ENCODE results near the gene C1orf174.
A peak's percentile ranks its signal among the peaks of the same experiment; 100 is the strongest.

C1orf174 gene

GRCh38 chr1:3869751-3870301 lies 30.2 kb downstream of the C1orf174 start:
- Histone ChIP-seq H2BK5ac (ENCODE audit: low read depth, low read length, poor library complexity) (no peak overlapping the region), H4K8ac (ENCODE audit: low read depth, low read length) (no peak overlapping the region), H3K36me3 (ENCODE audit: control insufficient read depth in 1 of 2, insufficient read depth in 2 of 2, low read length in 2 of 2) (peaks cover 0 to 12% of the 10 kb centered on the region in 2 experiments), H4K12ac (ENCODE audit: low read depth, low read length) (no peak overlapping the region), H3K9ac (ENCODE audit: low read length) (no peak overlapping the region), H2BK12ac (ENCODE audit: low read length) (no peak overlapping the region), H3K4me3 (ENCODE audit: low read depth, low read length) (no peak overlapping the region), H4K91ac (ENCODE audit: low read depth, low read length) (peak overlapping the region; percentile 25), H3K4me2 (ENCODE audit: low read length) (no peak overlapping the region), H3K4ac (ENCODE audit: low read depth, low read length) (no peak overlapping the region), H3K27me3 (ENCODE audit: insufficient read depth, low read length) (no peaks in the 10 kb centered on the region), H2AFZ (ENCODE audit: insufficient read depth, low read length, poor library complexity) (no peak overlapping the region), H3K4me1 (ENCODE audit: control insufficient read depth in 1 of 2, insufficient read depth in 2 of 2, low read length in 2 of 2) (peaks cover 8 to 15% of the 10 kb centered on the region in 2 experiments), H2BK120ac (ENCODE audit: insufficient read depth, low read length, poor library complexity) (no peak overlapping the region), H3K27ac (ENCODE audit: low read depth, low read length) (no peak overlapping the region), H3K23ac (ENCODE audit: low read length) (no peak overlapping the region), H3K18ac (ENCODE audit: low read length) (no peak overlapping the region), H2AK5ac (ENCODE audit: low read length) (no peak overlapping the region), H3K9me3 (ENCODE audit: insufficient read depth, low read depth, low read length) (peaks cover 10% of the 10 kb centered on the region), H3K79me1 (ENCODE audit: low read length) (no peaks in the 10 kb centered on the region), H3K79me2 (ENCODE audit: control insufficient read depth, insufficient read depth, low read length, poor library complexity) (no peaks in the 10 kb centered on the region), H3K14ac (ENCODE audit: low read length) (no peak overlapping the region)
- WGBS (ENCODE audit: extremely low coverage, insufficient coverage, insufficient read length): no CpG with 5 or more reads among the region's 18 CpGs
- peak; percentile 99 to 100 for DNase-seq

GRCh38 chr1:3868464-3869006 lies 31.5 kb downstream of the C1orf174 start:
- H2AK5ac ChIP-seq (ENCODE audit: low read length): no peak overlapping the region
- H2BK5ac ChIP-seq (ENCODE audit: low read depth, low read length, poor library complexity): no peak overlapping the region
- no peaks in the 10 kb centered on the region for H3K27me3 ChIP-seq (ENCODE audit: insufficient read depth, low read length)
- H3K4me2 ChIP-seq (ENCODE audit: low read length): no peak overlapping the region
- H3K4me3 ChIP-seq (ENCODE audit: low read depth, low read length): peak overlapping the region; percentile 51
- H3K4ac ChIP-seq (ENCODE audit: low read depth, low read length): no peak overlapping the region
- H4K12ac ChIP-seq (ENCODE audit: low read depth, low read length): no peak overlapping the region
- no peak overlapping the region for H2BK12ac ChIP-seq (ENCODE audit: low read length)
- H3K79me2 ChIP-seq (ENCODE audit: control insufficient read depth, insufficient read depth, low read length, poor library complexity): no peaks in the 10 kb centered on the region
- no peak overlapping the region for H4K91ac ChIP-seq (ENCODE audit: low read depth, low read length)
- H3K79me1 ChIP-seq (ENCODE audit: low read length): no peaks in the 10 kb centered on the region
- H3K9me3 ChIP-seq (ENCODE audit: insufficient read depth, low read depth, low read length): peaks cover 5% of the 10 kb centered on the region
- no peak overlapping the region for H3K27ac ChIP-seq (ENCODE audit: low read depth, low read length)
- DNase-seq: peak in 1 of 2 donors; percentile 5
- no peak overlapping the region for H4K8ac ChIP-seq (ENCODE audit: low read depth, low read length)
- WGBS (ENCODE audit: extremely low coverage, insufficient coverage, insufficient read length): no CpG with 5 or more reads among the region's 13 CpGs
- no peak overlapping the region for H2AFZ ChIP-seq (ENCODE audit: insufficient read depth, low read length, poor library complexity)
- no peak overlapping the region for H3K23ac ChIP-seq (ENCODE audit: low read length)
- H3K9ac ChIP-seq (ENCODE audit: low read length): no peak overlapping the region
- no peak overlapping the region for H3K18ac ChIP-seq (ENCODE audit: low read length)
- H3K36me3 ChIP-seq (ENCODE audit: control insufficient read depth in 1 of 2, insufficient read depth in 2 of 2, low read length in 2 of 2): peaks cover 0 to 6% of the 10 kb centered on the region in 2 experiments
- peaks cover 8 to 15% of the 10 kb centered on the region in 2 experiments for H3K4me1 ChIP-seq (ENCODE audit: control insufficient read depth in 1 of 2, insufficient read depth in 2 of 2, low read length in 2 of 2)
- H2BK120ac ChIP-seq (ENCODE audit: insufficient read depth, low read length, poor library complexity): no peak overlapping the region
- H3K14ac ChIP-seq (ENCODE audit: low read length): no peak overlapping the region

GRCh38 chr1:3865606-3866160 lies 34.4 kb downstream of the C1orf174 start:
- Histone ChIP-seq H4K12ac (ENCODE audit: low read depth, low read length) (no peak overlapping the region), H3K18ac (ENCODE audit: low read length) (no peak overlapping the region), H3K4me1 (ENCODE audit: control insufficient read depth in 1 of 2, insufficient read depth in 2 of 2, low read length in 2 of 2) (peaks cover 8 to 12% of the 10 kb centered on the region in 2 experiments), H3K9me3 (ENCODE audit: insufficient read depth, low read depth, low read length) (peaks cover 5% of the 10 kb centered on the region), H3K79me1 (ENCODE audit: low read length) (no peaks in the 10 kb centered on the region), H2BK5ac (ENCODE audit: low read depth, low read length, poor library complexity) (no peak overlapping the region), H2AFZ (ENCODE audit: insufficient read depth, low read length, poor library complexity) (no peak overlapping the region), H2BK120ac (ENCODE audit: insufficient read depth, low read length, poor library complexity) (no peak overlapping the region), H3K4me2 (ENCODE audit: low read length) (no peak overlapping the region), H3K36me3 (ENCODE audit: control insufficient read depth in 1 of 2, insufficient read depth in 2 of 2, low read length in 2 of 2) (peaks cover 0 to 2% of the 10 kb centered on the region in 2 experiments), H2AK5ac (ENCODE audit: low read length) (no peak overlapping the region), H2BK12ac (ENCODE audit: low read length) (no peak overlapping the region), H4K8ac (ENCODE audit: low read depth, low read length) (no peak overlapping the region), H3K4me3 (ENCODE audit: low read depth, low read length) (no peak overlapping the region), H4K91ac (ENCODE audit: low read depth, low read length) (no peak overlapping the region), H3K14ac (ENCODE audit: low read length) (no peak overlapping the region), H3K27ac (ENCODE audit: low read depth, low read length) (no peak overlapping the region), H3K79me2 (ENCODE audit: control insufficient read depth, insufficient read depth, low read length, poor library complexity) (no peaks in the 10 kb centered on the region), H3K9ac (ENCODE audit: low read length) (no peak overlapping the region), H3K4ac (ENCODE audit: low read depth, low read length) (no peak overlapping the region), H3K23ac (ENCODE audit: low read length) (no peak overlapping the region), H3K27me3 (ENCODE audit: insufficient read depth, low read length) (no peaks in the 10 kb centered on the region)
- no CpG with 5 or more reads among the region's 18 CpGs for WGBS (ENCODE audit: extremely low coverage, insufficient coverage, insufficient read length)
- no peak for DNase-seq

- no peaks in the 10 kb centered on the region for H3K79me1 ChIP-seq (ENCODE audit: low read length)
- H3K79me2 ChIP-seq (ENCODE audit: control insufficient read depth, insufficient read depth, low read length, poor library complexity): no peaks in the 10 kb centered on the region
- H3K4me2 ChIP-seq (ENCODE audit: low read length): no peak overlapping the region
- no peak overlapping the region for H2BK120ac ChIP-seq (ENCODE audit: insufficient read depth, low read length, poor library complexity)
- no peaks in the 10 kb centered on the region for H3K27me3 ChIP-seq (ENCODE audit: insufficient read depth, low read length)
- no peak overlapping the region for H3K23ac ChIP-seq (ENCODE audit: low read length)
- no peak overlapping the region for H3K18ac ChIP-seq (ENCODE audit: low read length)
- H4K91ac ChIP-seq (ENCODE audit: low read depth, low read length): no peak overlapping the region
- no peak overlapping the region for H2AK5ac ChIP-seq (ENCODE audit: low read length)
- H2BK5ac ChIP-seq (ENCODE audit: low read depth, low read length, poor library complexity): no peak overlapping the region
- WGBS (ENCODE audit: extremely low coverage, insufficient coverage, insufficient read length): no CpG with 5 or more reads among the region's 6 CpGs
- H2AFZ ChIP-seq (ENCODE audit: insufficient read depth, low read length, poor library complexity): no peak overlapping the region
- no peak overlapping the region for H4K8ac ChIP-seq (ENCODE audit: low read depth, low read length)
- H3K14ac ChIP-seq (ENCODE audit: low read length): no peak overlapping the region
- no peak overlapping the region for H3K4ac ChIP-seq (ENCODE audit: low read depth, low read length)
- no peak overlapping the region for H3K27ac ChIP-seq (ENCODE audit: low read depth, low read length)
- H3K9ac ChIP-seq (ENCODE audit: low read length): no peak overlapping the region
- peaks cover 5% of the 10 kb centered on the region for H3K9me3 ChIP-seq (ENCODE audit: insufficient read depth, low read depth, low read length)
- H4K12ac ChIP-seq (ENCODE audit: low read depth, low read length): no peak overlapping the region
- peaks cover 4 to 6% of the 10 kb centered on the region in 2 experiments for H3K4me1 ChIP-seq (ENCODE audit: control insufficient read depth in 1 of 2, insufficient read depth in 2 of 2, low read length in 2 of 2)
- peaks cover 0 to 2% of the 10 kb centered on the region in 2 experiments for H3K36me3 ChIP-seq (ENCODE audit: control insufficient read depth in 1 of 2, insufficient read depth in 2 of 2, low read length in 2 of 2)
- DNase-seq: peak in 1 of 2 donors; percentile 38
- no peak overlapping the region for H3K4me3 ChIP-seq (ENCODE audit: low read depth, low read length)
- H2BK12ac ChIP-seq (ENCODE audit: low read length): no peak overlapping the region
Observed at GRCh38 chr1:3864884-3865283, 35.2 kb downstream of the C1orf174 start.
